Measurements from ENCODE around the gene CCDC12. TPM values are rescaled to one million over a fixed set of nuclear protein-coding genes. Genes with fewer than 3 reads are reported as not detected.
A peak's percentile ranks its signal among the peaks of the same experiment; 100 is the strongest.

CCDC12 gene
- total and polyA plus RNA-seq, 4 donors = 14.0 to 55.8 (median 42.8) TPM

DNA sequence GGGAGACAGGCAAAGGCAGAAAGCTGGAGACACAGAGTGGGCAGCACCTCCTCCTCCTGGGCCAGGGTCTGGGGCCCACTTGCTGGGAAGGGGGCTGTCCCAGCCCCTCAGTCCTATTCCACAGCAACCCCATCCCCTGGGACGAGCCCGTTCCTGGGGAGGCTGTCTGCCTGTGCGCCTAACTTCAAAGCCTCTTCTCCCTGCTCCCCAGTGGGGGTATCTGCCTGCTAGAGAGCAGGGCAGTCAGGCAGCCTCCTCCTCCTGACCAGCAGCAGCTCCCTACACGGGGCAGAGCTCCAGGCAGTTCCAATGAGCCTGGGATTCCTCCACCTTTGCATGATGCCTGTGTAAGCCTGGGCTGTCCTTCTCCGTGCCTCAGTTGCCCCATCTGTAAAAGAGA, 92.1 kb downstream of the CCDC12 start:
- no peaks in the 10 kb centered on the region for H3K36me3 ChIP-seq (ENCODE audit: control insufficient read depth, insufficient read depth, low read length)
- DNase-seq (ENCODE audit: low read depth in 4 of 6, low spot score in 6 of 6) = no peak
- WGBS (ENCODE audit: insufficient coverage) = 33% methylated on average over 4 of the region's 5 CpGs
- no peaks in the 10 kb centered on the region for H3K9me3 ChIP-seq (ENCODE audit: control insufficient read depth, insufficient read depth, low read length)
- peaks cover 32% of the 10 kb centered on the region for H3K4me1 ChIP-seq (ENCODE audit: control insufficient read depth, insufficient read depth, low read length)
- peaks cover 39% of the 10 kb centered on the region for H3K27me3 ChIP-seq (ENCODE audit: control insufficient read depth, insufficient read depth, low read length)
- H3K4me3 ChIP-seq (ENCODE audit: low read depth, low read length) = no peak overlapping the region
- H3K27ac ChIP-seq (ENCODE audit: low read depth, low read length) = no peak overlapping the region

DNA sequence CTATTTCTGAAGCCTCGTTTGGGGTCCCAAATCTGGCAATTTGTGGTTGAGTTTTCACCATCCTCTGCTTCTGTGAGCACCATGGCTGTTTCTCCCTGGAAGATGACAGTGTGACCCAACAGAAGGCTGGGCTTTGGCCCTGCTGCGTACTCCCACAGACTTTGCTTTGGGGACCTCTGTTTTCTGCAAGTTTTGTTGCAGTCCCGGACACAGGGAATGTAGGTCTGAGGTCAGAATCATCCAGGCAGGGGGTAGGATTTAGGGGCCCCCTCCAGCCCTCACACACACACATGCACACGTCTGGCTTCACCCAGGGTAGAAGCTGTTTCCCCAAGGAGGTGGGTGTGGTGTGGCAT, 92.7 kb downstream of the CCDC12 start:
- no peaks in the 10 kb centered on the region for H3K36me3 ChIP-seq (ENCODE audit: control insufficient read depth, insufficient read depth, low read length)
- WGBS (ENCODE audit: insufficient coverage) = 41% methylated on average over 2 of the region's 4 CpGs
- peak overlapping the region; percentile 6 for H3K4me3 ChIP-seq (ENCODE audit: low read depth, low read length)
- no peak for DNase-seq (ENCODE audit: low read depth in 4 of 6, low spot score in 6 of 6)
- no peaks in the 10 kb centered on the region for H3K9me3 ChIP-seq (ENCODE audit: control insufficient read depth, insufficient read depth, low read length)
- no peak overlapping the region for H3K27ac ChIP-seq (ENCODE audit: low read depth, low read length)
- peaks cover 39% of the 10 kb centered on the region for H3K27me3 ChIP-seq (ENCODE audit: control insufficient read depth, insufficient read depth, low read length)
- H3K4me1 ChIP-seq (ENCODE audit: control insufficient read depth, insufficient read depth, low read length) = peaks cover 33% of the 10 kb centered on the region

DNA sequence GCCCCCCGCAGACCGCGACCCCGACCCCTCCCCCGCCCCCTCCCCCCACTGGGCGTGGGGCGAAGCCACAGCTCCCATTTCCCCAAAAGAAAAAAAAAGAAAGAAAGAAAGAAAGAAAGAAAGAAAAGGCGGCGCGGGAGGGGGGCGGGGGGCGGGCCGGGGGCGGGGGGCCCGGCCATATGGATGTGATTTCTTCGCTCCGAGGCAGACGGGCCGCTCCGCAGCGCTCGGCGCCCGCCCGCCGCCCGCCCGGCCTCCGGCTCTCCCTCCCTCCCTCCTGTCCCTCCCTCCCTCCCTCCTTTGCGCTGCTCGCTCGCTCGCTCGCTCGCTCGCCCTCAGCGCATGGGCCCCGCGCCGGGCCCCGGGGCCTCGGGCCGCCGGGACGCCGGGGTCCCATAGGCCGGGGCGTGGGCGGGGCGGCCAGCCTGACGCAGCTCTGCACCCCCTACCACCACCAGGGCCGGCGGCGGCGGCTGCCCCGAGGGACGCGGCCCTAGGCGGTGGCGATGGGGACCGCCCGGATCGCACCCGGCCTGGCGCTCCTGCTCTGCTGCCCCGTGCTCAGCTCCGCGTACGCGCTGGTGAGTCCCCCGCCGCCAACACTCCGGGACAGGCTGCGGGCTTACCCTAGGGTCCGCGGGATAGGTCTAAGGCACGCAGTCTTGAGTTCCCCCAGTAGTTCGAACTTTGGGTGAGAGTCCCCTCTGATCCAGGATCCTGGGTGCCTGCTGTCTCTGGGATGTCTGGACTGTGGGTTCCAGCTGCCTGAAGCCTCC, 93.3 kb downstream of the CCDC12 start:
- Histone ChIP-seq H3K36me3 (ENCODE audit: control insufficient read depth, insufficient read depth, low read length) (no peaks in the 10 kb centered on the region), H3K27ac (ENCODE audit: low read depth, low read length) (no peak overlapping the region), H3K4me3 (ENCODE audit: low read depth, low read length) (peak overlapping the region; percentile 54), H3K4me1 (ENCODE audit: control insufficient read depth, insufficient read depth, low read length) (peaks cover 32% of the 10 kb centered on the region), H3K27me3 (ENCODE audit: control insufficient read depth, insufficient read depth, low read length) (peaks cover 39% of the 10 kb centered on the region), H3K9me3 (ENCODE audit: control insufficient read depth, insufficient read depth, low read length) (no peaks in the 10 kb centered on the region)
- DNase-seq (ENCODE audit: low read depth in 4 of 6, low spot score in 6 of 6) = peak in 2 of 6 donors; percentile 30 to 57
- under 1% methylated on average over 49 of the region's 78 CpGs for WGBS (ENCODE audit: insufficient coverage)

DNA sequence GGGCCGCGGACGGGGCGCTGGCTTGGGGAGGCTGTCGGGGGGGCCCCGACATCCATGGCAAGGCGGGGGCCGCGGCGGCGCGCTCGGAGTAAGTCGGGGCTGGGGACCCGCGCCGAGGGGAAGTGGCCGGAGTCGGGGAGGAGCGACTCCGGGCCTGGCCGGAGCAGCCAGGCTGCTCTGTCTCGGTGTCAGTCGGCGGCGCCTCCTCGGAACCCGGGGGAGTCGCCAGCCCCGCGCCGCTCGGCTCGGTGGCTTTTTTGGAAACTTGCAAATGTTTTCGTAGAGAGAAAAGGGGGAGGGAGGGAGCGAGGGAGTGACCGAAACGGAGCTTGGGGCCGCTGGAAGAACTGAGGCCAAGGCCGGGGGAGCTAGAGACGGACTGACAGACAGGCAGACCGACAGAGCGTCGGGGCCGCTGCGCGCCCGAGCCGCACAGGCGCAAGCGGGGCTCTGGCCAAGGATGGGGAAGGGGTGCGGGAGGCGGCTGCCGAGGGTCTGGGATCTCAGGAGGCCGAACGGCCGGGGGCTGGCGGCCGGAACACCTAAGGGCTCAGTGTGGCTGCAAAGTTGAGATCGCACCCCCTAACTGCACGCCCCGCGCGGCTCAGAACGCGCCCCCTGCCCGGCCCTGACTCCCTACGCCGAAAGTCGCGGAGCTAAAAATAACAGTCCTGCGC, 94.0 kb downstream of the CCDC12 start:
- no peaks in the 10 kb centered on the region for H3K36me3 ChIP-seq (ENCODE audit: control insufficient read depth, insufficient read depth, low read length)
- peak overlapping the region; percentile 54 for H3K4me3 ChIP-seq (ENCODE audit: low read depth, low read length)
- peaks cover 39% of the 10 kb centered on the region for H3K27me3 ChIP-seq (ENCODE audit: control insufficient read depth, insufficient read depth, low read length)
- peaks cover 32% of the 10 kb centered on the region for H3K4me1 ChIP-seq (ENCODE audit: control insufficient read depth, insufficient read depth, low read length)
- no peaks in the 10 kb centered on the region for H3K9me3 ChIP-seq (ENCODE audit: control insufficient read depth, insufficient read depth, low read length)
- peak overlapping the region; percentile 33 for H3K27ac ChIP-seq (ENCODE audit: low read depth, low read length)
- under 1% methylated on average over 71 of the region's 72 CpGs for whole genome bisulfite sequencing (ENCODE audit: insufficient coverage)
- DNase-seq (ENCODE audit: low read depth in 4 of 6, low spot score in 6 of 6) = peak in 2 of 6 donors; percentile 6 to 54

DNA sequence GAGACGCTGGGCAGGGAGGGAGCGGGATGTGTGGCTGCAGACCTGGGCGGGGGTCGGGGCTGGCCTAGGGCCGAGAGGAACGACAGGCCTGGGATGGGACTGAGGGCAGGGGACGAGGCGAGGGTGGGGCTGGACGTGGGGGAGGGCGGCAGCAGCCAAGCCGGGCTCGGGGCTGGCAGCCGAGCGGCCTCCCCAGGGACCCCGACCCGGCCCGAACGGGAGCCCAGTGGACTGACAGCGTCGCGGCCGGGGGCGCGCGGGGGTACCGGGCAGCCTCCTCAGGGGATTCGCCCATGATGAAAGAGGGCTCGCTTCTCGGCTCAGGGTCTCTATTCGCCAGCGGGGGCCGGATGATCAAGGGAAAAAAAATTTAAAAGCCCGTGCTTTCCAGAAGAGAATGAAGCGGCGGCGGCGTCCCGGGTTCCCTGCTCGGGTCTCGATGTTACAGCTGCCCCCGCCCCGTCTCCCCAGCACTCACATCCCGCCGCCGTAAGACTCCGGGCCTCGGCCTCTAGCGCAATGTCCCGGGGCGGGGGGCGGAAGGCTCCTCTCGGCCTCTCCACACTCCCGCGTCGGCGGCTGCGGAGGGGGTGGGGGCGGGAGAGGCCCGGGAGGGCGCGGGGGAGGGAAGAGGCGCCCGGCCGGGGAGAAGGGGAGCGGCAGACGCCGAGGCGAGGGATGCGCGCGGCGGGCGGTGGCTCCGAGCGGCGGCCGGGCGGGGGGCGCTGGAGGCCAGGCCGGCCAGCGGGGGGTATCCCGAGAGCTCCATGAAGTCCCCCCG, 94.8 kb downstream of the CCDC12 start:
- DNase-seq (ENCODE audit: low read depth in 4 of 6, low spot score in 6 of 6) = peak in 2 of 6 donors; percentile 19 to 49
- H3K4me3 ChIP-seq (ENCODE audit: low read depth, low read length) = peak overlapping the region; percentile 54
- H3K27ac ChIP-seq (ENCODE audit: low read depth, low read length) = peak overlapping the region; percentile 25
- H3K4me1 ChIP-seq (ENCODE audit: control insufficient read depth, insufficient read depth, low read length) = peaks cover 34% of the 10 kb centered on the region
- no peaks in the 10 kb centered on the region for H3K36me3 ChIP-seq (ENCODE audit: control insufficient read depth, insufficient read depth, low read length)
- H3K9me3 ChIP-seq (ENCODE audit: control insufficient read depth, insufficient read depth, low read length) = no peaks in the 10 kb centered on the region
- under 1% methylated on average over 71 of the region's 83 CpGs for WGBS (ENCODE audit: insufficient coverage)
- peaks cover 39% of the 10 kb centered on the region for H3K27me3 ChIP-seq (ENCODE audit: control insufficient read depth, insufficient read depth, low read length)

DNA sequence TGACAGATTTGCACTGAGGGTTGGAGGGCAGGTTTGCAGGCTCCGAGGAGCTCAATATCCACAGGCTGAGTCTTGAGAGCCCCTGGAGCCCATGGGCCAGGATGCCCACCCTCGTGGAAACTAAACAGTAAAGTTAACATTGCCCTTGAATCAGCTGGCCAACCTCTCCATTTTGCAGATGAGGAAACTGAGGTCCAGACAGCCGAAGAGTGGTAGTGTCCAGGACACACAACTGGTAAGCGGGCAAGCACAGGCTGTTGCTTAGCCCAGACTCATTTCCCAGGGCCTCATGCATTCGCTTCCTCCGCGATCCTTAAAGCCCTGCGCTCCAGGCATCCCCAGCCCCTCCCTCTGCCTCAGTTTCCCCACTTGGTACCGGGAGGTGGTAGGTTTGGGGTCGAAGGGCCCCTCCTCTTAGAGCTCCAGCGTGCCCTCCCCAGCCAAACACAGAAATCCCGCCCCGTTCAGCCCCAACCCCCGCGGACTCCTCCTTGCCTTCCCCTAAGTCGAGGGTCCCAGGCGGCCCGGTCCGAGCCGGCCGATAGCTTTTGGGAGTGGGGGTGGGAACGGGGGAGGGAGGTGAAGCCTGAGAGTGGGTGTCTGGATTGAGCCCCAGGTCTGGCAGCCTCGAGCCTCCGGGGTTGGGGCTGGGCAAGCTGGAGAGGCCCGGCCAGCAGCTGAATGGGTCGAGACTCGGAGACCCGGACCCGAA, 95.5 kb downstream of the CCDC12 start:
- Histone ChIP-seq H3K9me3 (ENCODE audit: control insufficient read depth, insufficient read depth, low read length) (no peaks in the 10 kb centered on the region), H3K36me3 (ENCODE audit: control insufficient read depth, insufficient read depth, low read length) (no peaks in the 10 kb centered on the region), H3K27me3 (ENCODE audit: control insufficient read depth, insufficient read depth, low read length) (peaks cover 39% of the 10 kb centered on the region), H3K4me3 (ENCODE audit: low read depth, low read length) (peak overlapping the region; percentile 49), H3K4me1 (ENCODE audit: control insufficient read depth, insufficient read depth, low read length) (peaks cover 35% of the 10 kb centered on the region), H3K27ac (ENCODE audit: low read depth, low read length) (no peak overlapping the region)
- no peak for DNase-seq (ENCODE audit: low read depth in 4 of 6, low spot score in 6 of 6)
- 17% methylated on average over 17 of the region's 29 CpGs for WGBS (ENCODE audit: insufficient coverage)

DNA sequence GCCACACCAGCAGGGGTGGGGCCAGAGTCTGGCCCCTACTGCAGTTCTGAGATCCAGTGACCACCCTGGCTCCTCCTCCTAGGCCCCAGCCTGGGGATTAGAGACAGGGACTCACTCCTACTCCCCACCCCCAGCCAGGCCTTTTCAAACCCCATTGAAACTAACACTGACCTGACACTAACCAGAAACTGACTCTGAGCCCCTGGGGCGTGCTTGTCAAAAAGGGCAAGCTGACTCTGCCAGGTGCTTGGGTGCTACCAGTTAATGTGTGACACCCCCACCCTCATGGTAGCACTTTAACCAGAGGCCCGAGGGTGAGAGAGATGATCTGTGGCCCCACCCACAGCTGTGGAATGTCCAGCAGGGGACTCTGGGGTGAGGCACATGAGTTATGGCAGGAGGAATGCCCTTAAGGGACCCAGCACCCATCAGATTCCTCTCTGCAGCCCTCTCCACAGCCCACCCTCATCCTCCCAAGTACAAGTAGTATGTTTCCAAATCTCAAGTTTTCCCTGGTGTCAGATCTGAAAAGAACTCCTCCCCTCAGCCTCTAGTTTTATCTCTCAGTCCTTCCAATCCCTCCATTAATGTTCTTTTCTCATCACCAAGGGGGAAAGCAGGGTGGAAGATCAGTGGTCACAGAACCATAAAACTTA, 97.6 kb downstream of the CCDC12 start:
- Histone ChIP-seq H3K27ac (ENCODE audit: low read depth, low read length) (no peak overlapping the region), H3K27me3 (ENCODE audit: control insufficient read depth, insufficient read depth, low read length) (peaks cover 24% of the 10 kb centered on the region), H3K9me3 (ENCODE audit: control insufficient read depth, insufficient read depth, low read length) (no peaks in the 10 kb centered on the region), H3K4me3 (ENCODE audit: low read depth, low read length) (no peak overlapping the region), H3K36me3 (ENCODE audit: control insufficient read depth, insufficient read depth, low read length) (no peaks in the 10 kb centered on the region), H3K4me1 (ENCODE audit: control insufficient read depth, insufficient read depth, low read length) (peaks cover 51% of the 10 kb centered on the region)
- no peak for DNase-seq (ENCODE audit: low read depth in 4 of 6, low spot score in 6 of 6)
- WGBS (ENCODE audit: insufficient coverage) = 100% methylated on average over 1 of the region's 2 CpGs

DNA sequence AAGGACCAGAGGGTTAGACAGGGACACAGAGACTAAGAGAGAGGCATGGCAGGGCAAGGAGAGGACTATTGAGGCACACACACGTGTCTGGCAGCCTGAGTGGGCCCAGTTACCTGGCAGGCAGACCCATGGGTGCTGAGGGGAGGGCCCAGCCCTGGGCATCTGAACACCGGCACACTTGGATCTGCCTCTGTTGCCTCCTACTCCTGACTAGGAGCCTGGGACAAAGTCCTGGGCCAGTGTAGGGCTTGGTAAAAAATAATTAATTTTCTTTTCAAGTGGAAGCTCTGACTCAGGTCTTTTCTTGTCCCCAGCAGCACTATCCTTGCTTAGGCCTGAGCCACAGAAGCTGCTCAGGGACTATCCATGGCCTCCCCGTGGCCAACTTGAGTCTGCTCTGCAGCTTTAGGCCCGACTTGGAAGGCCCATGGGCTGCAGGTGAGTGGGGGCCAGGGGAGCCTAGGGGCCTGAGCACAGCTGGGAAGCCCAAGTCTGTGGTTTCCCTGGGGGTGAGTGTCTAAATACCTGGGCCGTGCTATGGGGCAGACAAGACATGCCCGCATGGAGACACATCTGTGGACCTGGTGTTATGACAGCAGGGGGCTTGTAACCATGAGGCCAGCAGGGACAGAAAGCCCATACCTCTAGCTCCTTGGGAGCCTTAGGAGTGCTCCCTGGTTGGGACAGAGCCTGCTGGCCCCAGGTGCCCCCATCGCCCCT, 99.0 kb downstream of the CCDC12 start, which contains the start of gene PTH1R:
Gene PTH1R, plus strand, starts transcription at position 316 of the 720 bp plus-strand sequence. CDS start 5,839 bp downstream, outside the sequence.
- H3K4me1 ChIP-seq (ENCODE audit: control insufficient read depth, insufficient read depth, low read length) = peaks cover 54% of the 10 kb centered on the region
- H3K36me3 ChIP-seq (ENCODE audit: control insufficient read depth, insufficient read depth, low read length) = no peaks in the 10 kb centered on the region
- 74% methylated on average over 7 of the region's 7 CpGs for WGBS (ENCODE audit: insufficient coverage)
- no peak within 1 kb of the TSS for H3K27ac ChIP-seq (ENCODE audit: low read depth, low read length)
- no peak within 1 kb of the TSS for H3K4me3 ChIP-seq (ENCODE audit: low read depth, low read length)
- H3K9me3 ChIP-seq (ENCODE audit: control insufficient read depth, insufficient read depth, low read length) = no peaks in the 10 kb centered on the region
- peaks cover 15% of the 10 kb centered on the region for H3K27me3 ChIP-seq (ENCODE audit: control insufficient read depth, insufficient read depth, low read length)
- no peak for DNase-seq (ENCODE audit: low read depth in 4 of 6, low spot score in 6 of 6)
